ENCODE measurements around the gene COBL.
"Not testable (repeated sequence)": the region's sequence is repeated elsewhere in the genome, so short reads cannot be mapped to it uniquely, and the experiment has no call there.

The COBL gene

GRCh38 chr7:51010534-51010933 lies 306.1 kb downstream of the COBL start:
- DNase-seq, result no peak
- in situ Hi-C loops (cut with MboI; ENCODE audit: low pct_unique_long_range_greater_than_20kb, low sequenced_read_pairs), result no loop called here

GRCh38 chr7:51009716-51010496 lies 306.7 kb downstream of the COBL start:
- no peak for DNase-seq
- in situ Hi-C loops (cut with MboI; ENCODE audit: low pct_unique_long_range_greater_than_20kb, low sequenced_read_pairs), result no loop called here

- in situ Hi-C loops (cut with MboI; ENCODE audit: low pct_unique_long_range_greater_than_20kb, low sequenced_read_pairs), result no loop called here
- DNase-seq, result no peak
These were observed 308.8 kb downstream of the COBL start for GRCh38 chr7:51007551-51008505.

- no peak for DNase-seq
- in situ Hi-C loops (cut with MboI; ENCODE audit: low pct_unique_long_range_greater_than_20kb, low sequenced_read_pairs), result no loop called here
These were observed 309.9 kb downstream of the COBL start for GRCh38 chr7:51006483-51007235.

GRCh38 chr7:51005074-51005473 lies 311.5 kb downstream of the COBL start:
- DNase-seq, result no peak

GRCh38 chr7:51000956-51001355 lies 315.7 kb downstream of the COBL start:
- in situ Hi-C loops (cut with MboI; ENCODE audit: low pct_unique_long_range_greater_than_20kb, low sequenced_read_pairs), result no loop called here
- no peak for DNase-seq

More at GRCh38 chr7:51005074-51005473, 311.5 kb downstream of the COBL start:
- in situ Hi-C loops (cut with MboI; ENCODE audit: low pct_unique_long_range_greater_than_20kb, low sequenced_read_pairs), result no loop called here

- DNase-seq, result no peak
- in situ Hi-C loops (cut with MboI; ENCODE audit: low pct_unique_long_range_greater_than_20kb, low sequenced_read_pairs), result no loop called here
These were observed 321.8 kb downstream of the COBL start for GRCh38 chr7:50994753-50995319.

GRCh38 chr7:50990214-50990613 lies 326.4 kb downstream of the COBL start:
- in situ Hi-C loops (cut with MboI; ENCODE audit: low pct_unique_long_range_greater_than_20kb, low sequenced_read_pairs); DNase-seq: not testable (repeated sequence)

GRCh38 chr7:50988988-50989387 lies 327.6 kb downstream of the COBL start:
- in situ Hi-C loops (cut with MboI; ENCODE audit: low pct_unique_long_range_greater_than_20kb, low sequenced_read_pairs), result no loop called here
- DNase-seq, result no peak

GRCh38 chr7:50988465-50988864 lies 328.1 kb downstream of the COBL start:
- no peak for DNase-seq
- in situ Hi-C loops (cut with MboI; ENCODE audit: low pct_unique_long_range_greater_than_20kb, low sequenced_read_pairs), result no loop called here

- DNase-seq, result no peak
- in situ Hi-C loops (cut with MboI; ENCODE audit: low pct_unique_long_range_greater_than_20kb, low sequenced_read_pairs), result no loop called here
These were observed 331.5 kb downstream of the COBL start for GRCh38 chr7:50985096-50985495.

GRCh38 chr7:50983850-50984249 lies 332.8 kb downstream of the COBL start:
- DNase-seq, result no peak
- in situ Hi-C loops (cut with MboI; ENCODE audit: low pct_unique_long_range_greater_than_20kb, low sequenced_read_pairs), result no loop called here

GRCh38 chr7:50982626-50983025 lies 334.0 kb downstream of the COBL start:
- DNase-seq, result peak; percentile 3
- in situ Hi-C loops (cut with MboI; ENCODE audit: low pct_unique_long_range_greater_than_20kb, low sequenced_read_pairs), result no loop called here

- DNase-seq, result no peak
- in situ Hi-C loops (cut with MboI; ENCODE audit: low pct_unique_long_range_greater_than_20kb, low sequenced_read_pairs), result no loop called here
These were observed 334.9 kb downstream of the COBL start for GRCh38 chr7:50981743-50982142.

- DNase-seq, result no peak
- in situ Hi-C loops (cut with MboI; ENCODE audit: low pct_unique_long_range_greater_than_20kb, low sequenced_read_pairs), result no loop called here
These were observed 336.2 kb downstream of the COBL start for GRCh38 chr7:50980411-50980810.

GRCh38 chr7:50978633-50979215 lies 337.9 kb downstream of the COBL start:
- no peak for DNase-seq
- in situ Hi-C loops (cut with MboI; ENCODE audit: low pct_unique_long_range_greater_than_20kb, low sequenced_read_pairs), result no loop called here

GRCh38 chr7:50977421-50977820 lies 339.2 kb downstream of the COBL start:
- no peak for DNase-seq
- in situ Hi-C loops (cut with MboI; ENCODE audit: low pct_unique_long_range_greater_than_20kb, low sequenced_read_pairs), result no loop called here

GRCh38 chr7:50976064-50976463 lies 340.5 kb downstream of the COBL start:
- in situ Hi-C loops (cut with MboI; ENCODE audit: low pct_unique_long_range_greater_than_20kb, low sequenced_read_pairs), result no loop called here
- DNase-seq, result no peak

GRCh38 chr7:50974240-50974639 lies 342.4 kb downstream of the COBL start:
- in situ Hi-C loops (cut with MboI; ENCODE audit: low pct_unique_long_range_greater_than_20kb, low sequenced_read_pairs), result no loop called here
- no peak for DNase-seq

All from KBM-7 (cell line).